Activated naive CD4-positive, alpha-beta T cell (primary cell): ENCODE results near the gene NR1D2.

Source experiments
- DNase-seq, 4 experiments: peaks; one replicate each; lab custom pipeline; 2025; lab: John Stamatoyannopoulos, UW

NR1D2 gene

GRCh38 chr3:23966328-23966727, 21.2 kb downstream of the NR1D2 start:
- no peak for DNase-seq

GRCh38 chr3:23968463-23969184, 23.5 kb downstream of the NR1D2 start:
- DNase-seq: no peak

DNA sequence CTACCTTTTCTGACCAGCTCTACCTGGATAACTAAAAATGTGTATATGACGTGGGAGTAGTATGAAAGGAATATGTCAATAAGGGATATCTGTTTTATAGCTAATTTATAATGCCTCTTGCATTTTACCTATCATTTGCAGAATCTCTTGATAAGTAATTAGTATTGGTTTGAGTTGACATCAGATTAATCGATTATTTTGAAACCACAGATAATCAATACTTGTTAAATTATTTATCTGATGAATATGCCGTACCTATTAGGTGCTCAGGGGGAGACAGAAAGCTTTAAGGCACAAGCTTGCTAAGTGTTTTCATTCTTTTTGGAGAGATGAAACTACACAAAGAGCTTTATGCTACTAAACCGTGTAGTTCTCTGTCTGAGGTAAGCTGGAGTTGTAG, 24.3 kb downstream of the NR1D2 start:
- no peak for DNase-seq

GRCh38 chr3:23971684-23972083, 26.6 kb downstream of the NR1D2 start:
- no peak for DNase-seq

DNA sequence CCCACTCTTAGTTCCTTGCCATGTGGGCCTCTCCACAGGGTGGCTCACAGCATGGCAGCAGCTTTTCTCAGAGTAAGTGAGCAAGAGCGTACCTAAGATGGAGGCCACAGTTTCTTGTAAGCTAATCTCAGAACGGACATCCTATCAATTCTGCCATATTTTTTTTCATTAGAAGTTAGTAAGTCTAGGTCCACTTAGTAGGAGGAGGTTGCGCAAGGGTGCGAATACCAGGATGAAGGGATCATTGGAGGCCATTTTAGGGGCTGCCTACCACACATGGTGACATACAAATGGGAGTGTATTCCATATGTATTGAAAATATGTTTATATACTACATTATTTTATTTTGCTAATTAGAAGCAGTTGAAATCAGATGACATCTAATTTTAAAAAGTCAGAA, 31.5 kb downstream of the NR1D2 start:
- DNase-seq: no peak

DNA sequence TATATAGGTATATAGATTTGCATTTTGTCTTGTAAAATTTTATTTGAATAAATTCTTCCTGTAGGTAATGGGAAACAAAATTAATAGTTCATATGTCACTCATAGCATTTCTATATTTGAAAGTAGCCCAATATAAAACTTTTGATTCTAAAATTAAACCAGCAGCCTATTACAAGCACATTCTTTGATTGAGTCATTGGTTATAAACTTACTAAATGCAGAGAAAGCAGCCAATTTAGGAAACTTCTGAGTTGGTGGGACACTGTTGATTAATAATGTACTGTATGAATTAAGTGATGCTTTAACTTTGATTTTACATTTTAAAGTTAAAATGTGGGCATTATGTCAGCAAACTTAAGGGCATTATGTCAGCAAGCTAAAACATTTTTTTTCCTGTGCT, 34.5 kb downstream of the NR1D2 start:
- no peak for DNase-seq

DNA sequence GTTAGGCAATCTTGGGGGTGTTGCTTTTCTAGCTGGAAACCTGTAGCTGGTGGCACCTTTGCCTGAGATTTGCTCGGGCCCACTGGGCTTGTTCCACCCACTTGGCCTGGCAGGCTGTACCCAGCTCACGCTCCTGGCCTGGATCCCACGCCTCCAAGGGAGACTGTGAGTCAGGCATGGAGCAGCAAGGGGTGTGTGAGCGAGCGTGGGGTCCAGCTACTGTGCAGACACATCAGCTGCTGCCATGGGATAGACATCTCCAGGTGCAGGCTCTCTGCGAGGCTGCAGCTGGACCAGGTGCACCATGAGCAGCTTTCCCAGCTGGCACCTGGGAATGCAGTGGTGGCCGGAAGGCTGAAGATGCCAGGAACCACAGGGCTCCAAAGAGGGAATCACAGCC, 36.0 kb downstream of the NR1D2 start:
- no peak for DNase-seq

- DNase-seq: no peak
Observed at GRCh38 chr3:23981955-23982354, 36.9 kb downstream of the NR1D2 start.

DNA sequence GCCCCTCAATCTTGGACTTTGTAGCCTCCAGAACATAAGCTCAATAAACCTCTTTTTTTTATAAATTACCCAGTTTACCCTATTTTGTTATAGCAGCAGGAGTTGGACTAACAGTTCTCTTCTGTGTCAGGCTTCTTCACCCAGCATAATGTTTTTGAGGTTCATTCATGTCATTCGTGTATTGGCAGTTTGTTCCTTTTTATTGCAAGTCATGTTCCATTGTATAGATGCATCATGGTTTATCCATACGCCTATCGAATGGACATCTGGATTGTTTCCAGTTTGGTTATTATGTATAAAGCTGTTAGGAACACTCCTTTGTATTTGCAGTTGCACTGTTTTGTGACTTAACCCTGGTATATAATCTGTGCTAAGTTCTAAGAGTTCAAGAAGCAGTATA, 39.8 kb downstream of the NR1D2 start:
- DNase-seq: no peak

DNA sequence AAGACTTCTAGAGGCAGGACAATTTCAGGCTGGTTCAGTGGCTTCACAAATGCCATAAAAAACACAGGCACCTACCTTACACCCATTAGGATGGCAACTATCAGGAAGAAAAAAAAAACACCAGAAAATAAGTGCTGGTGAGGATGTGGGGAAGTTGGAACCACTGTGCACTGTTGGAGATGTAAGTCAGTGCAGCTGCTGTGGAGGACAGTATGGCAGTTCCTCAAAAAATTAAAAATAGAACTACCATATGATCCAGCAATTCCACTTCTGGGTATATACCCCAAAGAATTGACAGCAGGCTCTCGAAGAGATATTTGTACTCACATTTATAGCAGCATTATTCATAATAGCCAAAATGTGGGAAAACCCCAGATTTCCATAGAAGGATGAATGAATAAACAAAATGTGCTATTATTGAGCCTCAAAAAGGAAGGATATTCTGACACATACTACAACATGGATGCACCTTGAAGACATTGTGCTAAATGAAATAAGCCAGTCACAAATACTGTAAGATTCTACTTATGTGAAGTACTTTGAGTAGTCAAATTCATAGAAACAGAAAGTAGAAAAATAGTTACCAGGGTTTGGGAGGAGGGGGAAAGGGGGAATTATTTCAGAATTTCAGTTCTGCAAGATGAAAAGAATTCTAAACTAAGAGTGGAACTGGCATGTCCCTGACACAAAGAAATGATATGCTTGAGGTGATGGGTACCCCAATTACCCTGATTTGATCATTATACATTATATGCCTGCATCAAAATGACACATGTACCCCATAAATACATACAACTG, 40.9 kb downstream of the NR1D2 start:
- no peak for DNase-seq

DNA sequence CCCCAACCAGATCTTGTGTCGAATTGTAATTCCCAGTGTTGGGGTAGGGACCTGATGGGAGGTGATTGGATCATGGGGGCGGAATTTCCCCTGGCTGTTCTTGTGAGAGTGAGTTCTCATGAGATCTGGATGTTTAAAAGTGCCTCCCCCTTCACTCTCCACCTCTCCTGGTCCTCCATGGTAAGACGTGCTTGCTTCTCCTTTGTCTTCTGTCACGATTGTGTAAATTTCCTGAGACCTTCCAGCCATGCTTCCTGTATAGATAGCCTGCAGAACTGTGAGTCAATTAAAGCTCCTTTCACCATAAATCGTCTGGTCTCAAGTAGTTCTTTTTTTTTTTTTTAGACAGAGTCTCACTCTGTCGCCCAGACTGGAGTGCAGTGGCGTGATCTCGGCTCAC, 42.3 kb downstream of the NR1D2 start:
- DNase-seq: no peak

DNA sequence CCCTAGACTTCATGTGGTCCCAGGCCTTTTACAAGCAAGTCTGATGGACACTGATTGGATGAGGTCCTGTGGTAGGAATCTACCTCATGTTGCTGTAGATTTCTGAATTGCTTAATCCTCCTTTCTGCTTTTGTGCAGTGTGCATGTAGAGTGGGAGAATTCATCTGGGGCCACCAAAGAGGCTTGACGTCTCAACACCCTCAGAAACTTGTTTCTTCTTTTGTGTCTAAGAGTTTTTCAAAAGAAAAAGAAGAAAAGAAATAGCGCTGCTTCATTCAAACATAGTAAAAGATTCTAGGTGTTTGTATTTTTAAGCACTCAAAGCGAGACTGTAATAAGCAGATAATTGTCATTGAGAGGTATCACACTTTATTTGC, 46.2 kb downstream of the NR1D2 start:
- DNase-seq: no peak

- no peak for DNase-seq
Observed at GRCh38 chr3:23991683-23992628, 46.9 kb downstream of the NR1D2 start.

- DNase-seq: no peak
Observed at GRCh38 chr3:23993556-23994243, 48.6 kb downstream of the NR1D2 start.

DNA sequence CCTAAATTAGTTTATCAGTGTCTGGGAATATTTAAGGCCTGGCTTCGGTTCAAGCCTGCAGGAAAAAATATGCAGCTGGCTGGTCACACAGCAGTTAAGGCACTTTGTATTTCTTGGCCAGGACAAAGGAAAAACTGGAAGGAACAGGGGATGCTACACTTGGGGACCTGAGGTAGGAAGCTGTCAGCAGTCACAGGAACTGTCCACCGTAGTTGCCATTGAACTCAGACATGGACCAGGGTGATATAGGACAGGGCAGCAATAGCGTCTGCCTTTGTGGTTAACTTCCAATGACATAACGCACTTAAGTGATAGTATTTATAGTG, 49.1 kb downstream of the NR1D2 start:
- no peak for DNase-seq

DNA sequence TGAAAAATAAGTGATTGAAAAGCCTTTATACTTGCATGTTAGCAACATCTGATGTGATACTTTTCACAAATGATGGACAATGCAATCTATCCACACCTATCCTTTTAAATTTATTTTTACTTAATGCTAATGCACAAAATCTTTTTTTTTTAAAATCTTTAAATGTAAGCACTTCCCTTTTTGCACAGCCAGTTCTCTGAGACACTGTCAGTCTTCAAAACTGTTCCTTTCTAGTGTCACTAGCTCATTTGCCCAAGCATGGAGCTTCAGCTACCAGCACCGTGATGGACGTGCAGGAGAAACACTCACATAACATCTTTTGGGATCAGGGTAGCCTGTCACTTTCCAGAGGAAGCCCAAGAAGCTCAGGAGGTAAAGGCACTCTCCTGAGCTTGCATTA, 50.1 kb downstream of the NR1D2 start:
- no peak for DNase-seq

DNA sequence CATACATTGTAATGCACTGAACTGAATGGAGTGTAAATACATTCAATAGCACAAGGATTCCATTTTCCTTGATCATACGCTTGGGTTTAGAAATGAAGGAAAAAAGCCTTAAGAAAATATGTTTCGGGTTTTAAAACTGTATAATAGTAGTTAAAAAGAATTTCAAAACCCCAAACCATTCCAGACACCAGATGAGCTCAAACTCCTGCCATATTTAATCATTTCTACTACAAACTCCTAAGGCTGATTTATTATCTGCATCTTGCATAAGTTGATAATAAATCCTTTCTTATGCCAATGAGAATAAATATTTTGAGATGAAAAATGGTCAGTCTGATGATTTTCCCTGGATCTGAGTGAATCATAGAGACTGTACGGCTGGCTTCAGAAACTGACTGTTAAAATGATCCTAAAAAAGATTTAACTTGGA, 51.0 kb downstream of the NR1D2 start:
- no peak for DNase-seq

- DNase-seq: peak; percentile 3 to 47 (median 44)
Observed at GRCh38 chr3:23999012-23999641, 54.0 kb downstream of the NR1D2 start.

- no peak for DNase-seq
Observed at GRCh38 chr3:24002129-24002528, 57.0 kb downstream of the NR1D2 start.

- DNase-seq: no peak
Observed at GRCh38 chr3:24003466-24003865, 58.4 kb downstream of the NR1D2 start.

GRCh38 chr3:24004171-24004938, 59.3 kb downstream of the NR1D2 start:
- DNase-seq: no peak
